Measurements from ENCODE around the gene LHPP. TPM values are rescaled to one million over a fixed set of nuclear protein-coding genes. Genes with fewer than 3 reads are reported as not detected.
A peak's percentile ranks its signal among the peaks of the same experiment; 100 is the strongest.

The LHPP gene
- total RNA-seq, 1 donor from 2014 or later, result 22.9 TPM

DNA sequence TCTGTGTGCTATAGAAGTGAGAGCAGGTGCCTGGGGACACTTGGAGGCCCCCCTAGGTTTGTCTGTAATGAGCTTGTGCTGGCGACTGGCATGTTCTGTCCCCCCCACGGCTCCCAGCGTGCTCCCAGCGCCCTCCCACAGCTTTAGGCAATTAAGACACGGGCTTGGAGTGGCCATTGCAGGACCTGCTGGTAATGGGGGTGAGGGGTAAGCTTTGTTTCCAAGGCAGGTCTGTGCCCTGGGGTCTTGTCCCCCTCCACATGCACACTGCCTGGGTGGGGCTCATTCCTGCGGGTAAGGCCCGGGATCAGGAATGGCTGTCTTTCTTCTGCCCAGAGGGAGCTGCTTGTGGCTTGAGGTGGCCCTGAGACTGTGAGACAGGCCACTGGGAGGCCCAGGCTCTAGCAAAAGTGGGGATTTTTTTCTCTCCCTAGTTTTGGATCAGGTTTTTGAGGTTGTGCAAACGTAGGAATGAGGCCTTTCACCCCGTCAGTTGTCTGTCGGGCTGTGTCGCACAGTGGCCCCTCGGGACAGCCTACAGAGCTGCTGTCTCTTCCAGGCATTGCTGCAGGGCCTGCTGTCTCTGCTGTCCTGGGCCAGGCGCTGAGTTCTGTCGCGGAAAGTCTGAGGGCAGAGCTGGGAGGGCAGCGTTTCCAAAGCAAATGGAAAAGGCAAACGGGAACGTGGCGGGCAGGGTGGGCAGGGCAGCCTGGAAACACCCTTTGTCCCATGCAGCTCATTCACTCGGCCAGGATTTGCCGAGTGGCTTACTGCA, 107.4 kb downstream of the LHPP start:
- peak overlapping the region; percentile 68 for H3K27ac Mint-ChIP-seq
- ChIA-PET POLR2A (interaction anchor here (0.6 to 2.4 kb wide), 7 partner anchors 19 to 213 kb away, joined by 3 to 15 read pairs (median 4); partner anchors contain the start of gene OAT), CTCF (interaction anchor here (0.6 to 1.7 kb wide), 3 partner anchors 35 to 172 kb away, joined by 3 to 6 read pairs (median 3); no protein-coding TSS in a partner anchor)
- ATAC-seq (ENCODE audit: low read depth), result peak; percentile 49
- H3K4me3 Mint-ChIP-seq, result no peak overlapping the region
- no peaks in the 10 kb centered on the region for H3K9me3 Mint-ChIP-seq
- intact Hi-C loops (cut with micrococcal nuclease), result loop anchor here (2.0 kb wide), 1 partner anchor 18 kb away; no protein-coding TSS in a partner anchor
- no peak for DNase-seq
- peaks cover 2% of the 10 kb centered on the region for H3K36me3 Mint-ChIP-seq (ENCODE audit: low read depth)
- H3K4me1 Mint-ChIP-seq, result peaks cover 61% of the 10 kb centered on the region
- no peaks in the 10 kb centered on the region for H3K27me3 Mint-ChIP-seq
- TF ChIP-seq, protein P1, sequence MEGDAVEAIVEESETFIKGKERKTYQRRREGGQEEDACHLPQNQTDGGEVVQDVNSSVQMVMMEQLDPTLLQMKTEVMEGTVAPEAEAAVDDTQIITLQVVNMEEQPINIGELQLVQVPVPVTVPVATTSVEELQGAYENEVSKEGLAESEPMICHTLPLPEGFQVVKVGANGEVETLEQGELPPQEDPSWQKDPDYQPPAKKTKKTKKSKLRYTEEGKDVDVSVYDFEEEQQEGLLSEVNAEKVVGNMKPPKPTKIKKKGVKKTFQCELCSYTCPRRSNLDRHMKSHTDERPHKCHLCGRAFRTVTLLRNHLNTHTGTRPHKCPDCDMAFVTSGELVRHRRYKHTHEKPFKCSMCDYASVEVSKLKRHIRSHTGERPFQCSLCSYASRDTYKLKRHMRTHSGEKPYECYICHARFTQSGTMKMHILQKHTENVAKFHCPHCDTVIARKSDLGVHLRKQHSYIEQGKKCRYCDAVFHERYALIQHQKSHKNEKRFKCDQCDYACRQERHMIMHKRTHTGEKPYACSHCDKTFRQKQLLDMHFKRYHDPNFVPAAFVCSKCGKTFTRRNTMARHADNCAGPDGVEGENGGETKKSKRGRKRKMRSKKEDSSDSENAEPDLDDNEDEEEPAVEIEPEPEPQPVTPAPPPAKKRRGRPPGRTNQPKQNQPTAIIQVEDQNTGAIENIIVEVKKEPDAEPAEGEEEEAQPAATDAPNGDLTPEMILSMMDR (IDR thresholded peaks at IDR 0.05), result no peak

- ChIA-PET CTCF (interaction anchor here (1.0 to 1.7 kb wide), 2 partner anchors 36 to 172 kb away, joined by 3 to 6 read pairs; no protein-coding TSS in a partner anchor), POLR2A (interaction anchor here (0.6 to 2.4 kb wide), 8 partner anchors 19 to 212 kb away, joined by 3 to 15 read pairs (median 4); partner anchors contain the start of gene OAT)
- TF ChIP-seq, protein P1 (IDR thresholded peaks at IDR 0.05), result no peak
- no peaks in the 10 kb centered on the region for H3K9me3 Mint-ChIP-seq
- peaks cover 2% of the 10 kb centered on the region for H3K36me3 Mint-ChIP-seq (ENCODE audit: low read depth)
- ATAC-seq (ENCODE audit: low read depth), result peak; percentile 73
- no peak for DNase-seq
- H3K27me3 Mint-ChIP-seq, result no peaks in the 10 kb centered on the region
- H3K27ac Mint-ChIP-seq, result peak overlapping the region; percentile 68
- no peak overlapping the region for H3K4me3 Mint-ChIP-seq
- H3K4me1 Mint-ChIP-seq, result peaks cover 58% of the 10 kb centered on the region
- intact Hi-C loops (cut with micrococcal nuclease), result loop anchor here (2.0 kb wide), 1 partner anchor 17 kb away; no protein-coding TSS in a partner anchor
Measured at GRCh38 chr10:124569623-124570470, 108.2 kb downstream of the LHPP start.

DNA sequence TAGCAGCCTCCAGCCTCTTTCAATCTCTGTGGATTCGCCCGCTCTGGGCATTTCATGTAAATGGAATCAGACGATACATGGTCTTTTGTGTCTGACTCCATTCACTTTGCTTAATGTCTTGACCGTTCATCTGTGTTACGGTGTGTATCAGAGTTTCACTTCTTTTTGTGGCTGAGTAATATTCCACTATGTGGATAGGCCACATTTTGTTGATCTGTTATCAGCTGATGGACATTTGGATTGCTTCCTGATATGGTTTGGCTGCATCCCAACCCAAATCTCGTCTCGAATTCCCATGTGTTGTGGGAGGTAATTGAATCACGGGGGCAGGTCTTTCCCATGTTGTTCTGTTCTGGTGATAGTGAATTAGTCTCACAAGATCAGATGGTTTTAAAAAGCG, 109.0 kb downstream of the LHPP start:
- no peak for ATAC-seq (ENCODE audit: low read depth)
- ChIA-PET POLR2A (interaction anchor here (1.6 to 2.4 kb wide), 3 partner anchors 20 to 30 kb away, joined by 3 to 15 read pairs (median 5); no protein-coding TSS in a partner anchor), CTCF (interaction anchor here (1.7 kb wide), 1 partner anchor 36 kb away, joined by 6 read pairs; no protein-coding TSS in a partner anchor)
- TF ChIP-seq, protein P1 (IDR thresholded peaks at IDR 0.05), result no peak
- Mint-ChIP-seq H3K9me3 (no peaks in the 10 kb centered on the region), H3K27ac (peak overlapping the region; percentile 68), H3K36me3 (ENCODE audit: low read depth) (peaks cover 2% of the 10 kb centered on the region), H3K4me1 (peaks cover 52% of the 10 kb centered on the region), H3K4me3 (no peak overlapping the region), H3K27me3 (no peaks in the 10 kb centered on the region)
- intact Hi-C loops (cut with micrococcal nuclease), result no loop called here
- DNase-seq, result no peak

GRCh38 chr10:124572751-124573150, 111.1 kb downstream of the LHPP start:
- H3K9me3 Mint-ChIP-seq, result no peaks in the 10 kb centered on the region
- H3K4me1 Mint-ChIP-seq, result peaks cover 48% of the 10 kb centered on the region
- intact Hi-C loops (cut with micrococcal nuclease), result no loop called here
- ATAC-seq (ENCODE audit: low read depth) (no peak), DNase-seq (no peak)
- H3K4me3 Mint-ChIP-seq, result no peak overlapping the region
- ChIA-PET POLR2A (interaction anchor here (0.5 to 0.6 kb wide), 2 partner anchors 9 to 22 kb away, joined by 4 to 12 read pairs; no protein-coding TSS in a partner anchor), CTCF (no interaction called here)
- peaks cover 2% of the 10 kb centered on the region for H3K36me3 Mint-ChIP-seq (ENCODE audit: low read depth)
- TF ChIP-seq, protein P1 (IDR thresholded peaks at IDR 0.05), result no peak
- H3K27ac Mint-ChIP-seq, result no peak overlapping the region
- no peaks in the 10 kb centered on the region for H3K27me3 Mint-ChIP-seq

All from activated B cell treated with CpG ODN at 0.5 μM for 24 hours (primary cell).